Measurements from ENCODE around the gene MYBPC3. TPM values are rescaled to one million over a fixed set of nuclear protein-coding genes. Genes with fewer than 3 reads are reported as not detected.

The MYBPC3 gene
- total RNA-seq, 1 experiment from 2014 or later, result not detected

DNA sequence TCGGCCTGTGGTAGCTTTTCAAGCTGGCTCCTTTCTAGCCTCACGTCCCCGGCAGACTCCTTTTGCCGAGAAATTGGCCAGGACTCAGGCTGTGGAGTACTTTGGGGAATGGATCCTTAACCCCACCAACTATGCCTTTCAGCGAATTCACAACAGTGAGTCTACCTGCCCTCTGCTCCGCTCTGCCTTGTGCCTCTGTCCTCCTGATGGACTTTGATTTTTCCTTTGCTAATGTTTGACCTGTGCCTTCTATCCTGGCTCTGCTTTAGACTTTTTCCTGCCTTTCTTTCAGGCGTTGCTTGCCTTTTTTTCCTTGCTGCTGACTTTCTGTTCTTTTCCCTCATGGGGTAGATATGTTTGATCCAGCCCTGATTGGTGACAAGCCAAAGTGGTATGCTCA is 70.0 kb downstream of the MYBPC3 start:
- no peak overlapping the region for H3K4me3 Mint-ChIP-seq (ENCODE audit: unreplicated experiment)
- peaks cover 94% of the 10 kb centered on the region for H3K36me3 Mint-ChIP-seq (ENCODE audit: insufficient read depth, unreplicated experiment)
- TF ChIP-seq, protein P1, sequence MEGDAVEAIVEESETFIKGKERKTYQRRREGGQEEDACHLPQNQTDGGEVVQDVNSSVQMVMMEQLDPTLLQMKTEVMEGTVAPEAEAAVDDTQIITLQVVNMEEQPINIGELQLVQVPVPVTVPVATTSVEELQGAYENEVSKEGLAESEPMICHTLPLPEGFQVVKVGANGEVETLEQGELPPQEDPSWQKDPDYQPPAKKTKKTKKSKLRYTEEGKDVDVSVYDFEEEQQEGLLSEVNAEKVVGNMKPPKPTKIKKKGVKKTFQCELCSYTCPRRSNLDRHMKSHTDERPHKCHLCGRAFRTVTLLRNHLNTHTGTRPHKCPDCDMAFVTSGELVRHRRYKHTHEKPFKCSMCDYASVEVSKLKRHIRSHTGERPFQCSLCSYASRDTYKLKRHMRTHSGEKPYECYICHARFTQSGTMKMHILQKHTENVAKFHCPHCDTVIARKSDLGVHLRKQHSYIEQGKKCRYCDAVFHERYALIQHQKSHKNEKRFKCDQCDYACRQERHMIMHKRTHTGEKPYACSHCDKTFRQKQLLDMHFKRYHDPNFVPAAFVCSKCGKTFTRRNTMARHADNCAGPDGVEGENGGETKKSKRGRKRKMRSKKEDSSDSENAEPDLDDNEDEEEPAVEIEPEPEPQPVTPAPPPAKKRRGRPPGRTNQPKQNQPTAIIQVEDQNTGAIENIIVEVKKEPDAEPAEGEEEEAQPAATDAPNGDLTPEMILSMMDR (IDR thresholded peaks at IDR 0.05; ENCODE audit: unreplicated experiment), result no peak
- no peaks in the 10 kb centered on the region for H3K9me3 Mint-ChIP-seq (ENCODE audit: unreplicated experiment)
- DNase-seq (ENCODE audit: unreplicated experiment), result no peak
- intact Hi-C loops (cut with micrococcal nuclease), result no loop called here
- H3K27me3 Mint-ChIP-seq (ENCODE audit: insufficient read depth, unreplicated experiment), result no peaks in the 10 kb centered on the region
- ChIA-PET CTCF (interaction anchor here (0.7 kb wide), 1 partner anchor 58 kb away, joined by 3 read pairs; no protein-coding TSS in a partner anchor), POLR2A (no interaction called here)
- H3K27ac Mint-ChIP-seq (ENCODE audit: low read depth, unreplicated experiment), result no peak overlapping the region
- H3K4me1 Mint-ChIP-seq (ENCODE audit: insufficient read depth, unreplicated experiment), result no peaks in the 10 kb centered on the region
- BruUV-seq (replicated peaks), result no TSS peak

Small RNA genes lying within 50 kb of the gene (microRNA-seq; reads per million reads assigned to microRNA genes)
- not detected for gene MIR4487

Other genes with a start within 250 kb of the MYBPC3 start
- gene ARFGAP2, start 175.8 kb downstream of the MYBPC3 start, total RNA-seq (2022), result 78.0 and 81.4 TPM in 2 replicates
- 58.7 and 67.0 TPM in 2 replicates for gene PACSIN3, start 166.3 kb downstream of the MYBPC3 start, total RNA-seq (2022)
- 62.8 and 78.3 TPM in 2 replicates for gene DDB2, start 137.7 kb downstream of the MYBPC3 start, total RNA-seq (2022)
- gene ACP2, start 103.9 kb downstream of the MYBPC3 start, total RNA-seq (2022), result 18.7 and 23.7 TPM in 2 replicates
- gene NR1H3, start 94.7 kb downstream of the MYBPC3 start, total RNA-seq (2022), result 17.8 and 20.0 TPM in 2 replicates
- 23.4 and 24.8 TPM in 2 replicates for gene MADD, start 82.6 kb downstream of the MYBPC3 start, total RNA-seq (2022)
- gene SPI1, start 25.8 kb upstream of the MYBPC3 start, total RNA-seq (2022), result not detected in 2 replicates
- gene SLC39A13, start 55.9 kb upstream of the MYBPC3 start, total RNA-seq (2022), result 56.2 and 56.5 TPM in 2 replicates
- gene PSMC3, start 73.7 kb upstream of the MYBPC3 start, total RNA-seq (2022), result 162 and 194 TPM in 2 replicates
- gene RAPSN, start 96.4 kb upstream of the MYBPC3 start, total RNA-seq (2022), result 0.51 and 0.64 TPM in 2 replicates
- gene CELF1, start 200.4 kb upstream of the MYBPC3 start, total RNA-seq (2022), result 173 and 189 TPM in 2 replicates
- 44.6 and 49.0 TPM in 2 replicates for gene PTPMT1, start 212.9 kb upstream of the MYBPC3 start, total RNA-seq (2022)
- 8.4 and 12.6 TPM in 2 replicates for gene KBTBD4, start 226.3 kb upstream of the MYBPC3 start, total RNA-seq (2022)
- 117 and 120 TPM in 2 replicates for gene NDUFS3, start 226.4 kb upstream of the MYBPC3 start, total RNA-seq (2022)
- gene FAM180B, start 234.0 kb upstream of the MYBPC3 start, total RNA-seq (2022), result not detected in 2 replicates
- 0.42 TPM in 1 of 2 replicates, not detected in the other for gene C1QTNF4, start 241.7 kb upstream of the MYBPC3 start, total RNA-seq (2022)